HCT116 (cell line): ENCODE results near the gene GALNT2.

Source experiments
- EGR1 ChIP-seq: IDR thresholded peaks from 2 replicates; pipeline ENCODE4 v1.6.1; 2012; ENCODE audit warnings: low read depth
- EZH2 ChIP-seq: fragments of 200-600 bp; sonication (generic); IDR thresholded peaks from 2 replicates; pipeline ENCODE4 v1.6.1; 2017; ENCODE audit warnings: antibody characterized with exemption, mixed run types
- EZH2phosphoT487 ChIP-seq: fragments of 200-600 bp; IDR thresholded peaks from 2 replicates; pipeline ENCODE4 v1.6.1; 2018; ENCODE audit warnings: antibody characterized with exemption, borderline replicate concordance
- FOSL1 ChIP-seq: IDR thresholded peaks from 2 replicates; pipeline ENCODE4 v1.6.1; 2012; ENCODE audit warnings: low read depth
- POLR2A ChIP-seq: IDR thresholded peaks from 2 replicates; pipeline ENCODE4 v1.7.0; 2011; ENCODE audit warnings: borderline replicate concordance; ENCODE audit not compliant: insufficient read depth, insufficient read length; ENCODE audit errors: extremely low read depth
- POLR2AphosphoS5 ChIP-seq: IDR thresholded peaks from 2 replicates; pipeline ENCODE4 v1.6.1; 2011; ENCODE audit warnings: mild to moderate bottlenecking, low read depth, low read length, moderate library complexity
- SIN3A ChIP-seq: IDR thresholded peaks from 2 replicates; pipeline ENCODE4 v1.6.1; 2012; ENCODE audit warnings: low read depth
- SP1 ChIP-seq: IDR thresholded peaks from 2 replicates; pipeline ENCODE4 v1.6.1; 2012; ENCODE audit warnings: low read depth
- YY1 ChIP-seq: IDR thresholded peaks from 2 replicates; pipeline ENCODE4 v1.6.1; 2011; ENCODE audit warnings: low read length, low read depth, moderate library complexity, mild to moderate bottlenecking; ENCODE audit not compliant: insufficient replicate concordance; ENCODE audit errors: extremely low read depth
- TF ChIP-seq, protein P1 (sequence below), 3 experiments: fragments of 200-600 bp in 1 of 3; sonication (generic) in 1 of 3; IDR thresholded peaks in 2 of 3; conservative IDR thresholded peaks in 1 of 3; 2 replicates each; pipeline ENCODE4 v1.5.1; 2012 to 2017; ENCODE audit warnings: low read depth in 2 of 3, low read length in 2 of 3, antibody characterized with exemption in 1 of 3, borderline replicate concordance in 1 of 3, control low read depth in 1 of 3, mild to moderate bottlenecking in 1 of 3, mixed read lengths in 1 of 3, mixed run types in 1 of 3, moderate library complexity in 1 of 3; ENCODE audit not compliant: insufficient read depth in 1 of 3
- TF ChIP-seq, protein P2 (sequence below): IDR thresholded peaks from 2 replicates; pipeline ENCODE4 v1.6.1; 2012
- TF ChIP-seq, protein P3 (sequence below): IDR thresholded peaks from 2 replicates; pipeline ENCODE4 v1.6.1; 2012

DNA sequence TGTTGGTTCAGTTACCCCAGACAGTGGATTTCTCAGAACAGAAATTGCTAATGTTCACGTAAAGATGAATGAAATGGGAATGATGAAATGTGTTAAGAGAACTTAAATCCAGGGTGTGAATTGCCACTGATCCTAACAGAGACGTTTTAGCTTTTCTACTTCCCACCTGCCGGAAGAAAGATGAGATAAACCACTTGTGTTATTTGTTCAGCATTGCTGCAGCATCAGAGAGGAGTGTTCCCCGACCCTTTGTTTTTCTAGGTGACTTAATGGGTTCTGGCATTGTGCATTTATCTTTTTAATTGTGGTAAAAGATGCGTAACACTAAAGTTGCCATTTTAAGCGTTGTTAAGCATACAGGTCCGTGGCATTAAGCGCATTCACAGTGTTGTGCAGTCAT lies 122.3 kb downstream of the GALNT2 start:
- TF ChIP-seq FOSL1, result no peak
- TF ChIP-seq, protein P1, sequence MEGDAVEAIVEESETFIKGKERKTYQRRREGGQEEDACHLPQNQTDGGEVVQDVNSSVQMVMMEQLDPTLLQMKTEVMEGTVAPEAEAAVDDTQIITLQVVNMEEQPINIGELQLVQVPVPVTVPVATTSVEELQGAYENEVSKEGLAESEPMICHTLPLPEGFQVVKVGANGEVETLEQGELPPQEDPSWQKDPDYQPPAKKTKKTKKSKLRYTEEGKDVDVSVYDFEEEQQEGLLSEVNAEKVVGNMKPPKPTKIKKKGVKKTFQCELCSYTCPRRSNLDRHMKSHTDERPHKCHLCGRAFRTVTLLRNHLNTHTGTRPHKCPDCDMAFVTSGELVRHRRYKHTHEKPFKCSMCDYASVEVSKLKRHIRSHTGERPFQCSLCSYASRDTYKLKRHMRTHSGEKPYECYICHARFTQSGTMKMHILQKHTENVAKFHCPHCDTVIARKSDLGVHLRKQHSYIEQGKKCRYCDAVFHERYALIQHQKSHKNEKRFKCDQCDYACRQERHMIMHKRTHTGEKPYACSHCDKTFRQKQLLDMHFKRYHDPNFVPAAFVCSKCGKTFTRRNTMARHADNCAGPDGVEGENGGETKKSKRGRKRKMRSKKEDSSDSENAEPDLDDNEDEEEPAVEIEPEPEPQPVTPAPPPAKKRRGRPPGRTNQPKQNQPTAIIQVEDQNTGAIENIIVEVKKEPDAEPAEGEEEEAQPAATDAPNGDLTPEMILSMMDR (IDR thresholded peaks at IDR 0.05 in 2 of 3, conservative IDR thresholded peaks at IDR 0.05 in 1 of 3; ENCODE audit: borderline replicate concordance in 1 of 3, insufficient read depth in 1 of 3, low read depth in 2 of 3, low read length in 2 of 3), result no peak
- TF ChIP-seq, protein P2, sequence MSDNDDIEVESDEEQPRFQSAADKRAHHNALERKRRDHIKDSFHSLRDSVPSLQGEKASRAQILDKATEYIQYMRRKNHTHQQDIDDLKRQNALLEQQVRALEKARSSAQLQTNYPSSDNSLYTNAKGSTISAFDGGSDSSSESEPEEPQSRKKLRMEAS, result no peak
- no peak for TF ChIP-seq POLR2A
- TF ChIP-seq YY1, result no peak
- TF ChIP-seq EZH2phosphoT487, result no peak
- no peak for TF ChIP-seq SIN3A
- no peak for TF ChIP-seq SP1
- no peak for TF ChIP-seq POLR2AphosphoS5
- TF ChIP-seq EGR1, result no peak
- TF ChIP-seq, protein P3, sequence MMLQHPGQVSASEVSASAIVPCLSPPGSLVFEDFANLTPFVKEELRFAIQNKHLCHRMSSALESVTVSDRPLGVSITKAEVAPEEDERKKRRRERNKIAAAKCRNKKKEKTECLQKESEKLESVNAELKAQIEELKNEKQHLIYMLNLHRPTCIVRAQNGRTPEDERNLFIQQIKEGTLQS, result no peak
- no peak for TF ChIP-seq EZH2
